Mesothelial cell of epicardium (in vitro differentiated cells): ENCODE data around the gene ADAMTS16. TPM values are rescaled to one million over a fixed set of nuclear protein-coding genes. Genes with fewer than 3 reads are reported as not detected.
A peak's percentile ranks its signal among the peaks of the same experiment; 100 is the strongest.

Source experiments
- DNase-seq, 2 experiments: peaks; one replicate each; pipeline ENCODE4 v3.0.0; 2021; ENCODE audit warnings: low spot score in 2 of 2; ENCODE audit not compliant: unreplicated experiment in 2 of 2
- H3K27ac Mint-ChIP-seq: 2 replicates; pipeline ENCODE4 v1.8.0; 2021; ENCODE audit warnings: mixed read lengths
- H3K27me3 Mint-ChIP-seq: 2 replicates; pipeline ENCODE4 v1.8.0; 2021; ENCODE audit warnings: low read depth, mixed read lengths
- H3K36me3 Mint-ChIP-seq: 2 replicates; pipeline ENCODE4 v1.8.0; 2021; ENCODE audit warnings: mixed read lengths
- H3K4me1 Mint-ChIP-seq: 2 replicates; pipeline ENCODE4 v1.8.0; 2021; ENCODE audit warnings: mixed read lengths
- H3K4me3 Mint-ChIP-seq: 2 replicates; pipeline ENCODE4 v1.8.0; 2021; ENCODE audit warnings: mild to moderate bottlenecking, moderate library complexity, mixed read lengths
- H3K9me3 Mint-ChIP-seq: 2 replicates; pipeline ENCODE4 v1.8.0; 2021; ENCODE audit warnings: mixed read lengths
- total RNA-seq: library from RNA; stranded (reverse); gene quantifications from 3 replicates; pipeline ENCODE4 v1.2.1, GENCODE V29; 2021
- TF ChIP-seq, protein P1 (sequence below): fragments of 200-600 bp; sonication (generic); IDR thresholded peaks from one replicate; pipeline ENCODE4 v1.5.0; 2021; ENCODE audit warnings: antibody characterized with exemption; ENCODE audit not compliant: unreplicated experiment

The ADAMTS16 gene
- total RNA-seq, 1 donor from 2014 or later: 24.3 TPM

DNA sequence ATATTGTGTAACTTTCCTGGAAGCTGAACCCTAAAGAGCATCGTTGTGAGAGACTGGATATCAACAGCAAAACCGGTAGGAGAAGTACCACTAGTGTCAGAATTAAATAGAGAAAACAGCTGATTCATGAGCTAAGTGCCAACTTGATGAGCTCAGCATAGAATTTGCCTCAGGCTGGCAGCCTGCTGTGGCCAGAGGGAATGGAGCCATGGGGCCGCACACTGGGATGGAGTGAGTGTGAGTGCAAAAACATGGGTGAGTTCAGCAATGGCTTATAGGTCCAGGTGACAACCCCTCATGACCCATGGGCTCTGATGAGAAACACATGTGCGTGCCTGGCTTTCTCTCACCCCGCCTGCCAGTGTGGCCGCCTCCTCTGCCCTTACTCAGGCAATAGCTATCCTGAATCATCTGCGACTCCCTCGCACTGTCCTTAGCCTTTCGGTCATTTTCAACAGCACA lies 25.4 kb downstream of the ADAMTS16 start:
- DNase-seq: no peak
- Mint-ChIP-seq H3K36me3 (peaks cover 2% of the 10 kb centered on the region), H3K27me3 (no peaks in the 10 kb centered on the region)

DNA sequence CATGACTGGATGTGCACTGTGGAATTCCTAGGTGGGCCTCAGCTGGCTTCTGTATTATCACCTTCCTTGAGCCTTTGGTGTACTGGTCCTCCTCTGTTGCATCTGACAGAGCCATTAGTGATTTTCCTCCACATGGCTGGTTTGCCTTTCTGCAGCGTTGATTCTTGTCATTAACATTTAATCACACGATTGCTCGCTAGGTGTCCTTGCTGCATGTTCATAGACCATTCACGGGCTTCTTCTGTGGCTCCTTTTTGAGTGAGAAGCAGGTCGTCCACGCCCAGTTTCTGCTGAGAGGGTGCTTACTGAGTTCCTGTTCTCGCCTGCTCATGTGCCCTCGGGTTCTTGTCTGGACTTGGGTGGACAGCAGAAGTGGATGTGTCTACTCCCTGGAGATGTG lies 29.3 kb downstream of the ADAMTS16 start:
- TF ChIP-seq, protein P1, sequence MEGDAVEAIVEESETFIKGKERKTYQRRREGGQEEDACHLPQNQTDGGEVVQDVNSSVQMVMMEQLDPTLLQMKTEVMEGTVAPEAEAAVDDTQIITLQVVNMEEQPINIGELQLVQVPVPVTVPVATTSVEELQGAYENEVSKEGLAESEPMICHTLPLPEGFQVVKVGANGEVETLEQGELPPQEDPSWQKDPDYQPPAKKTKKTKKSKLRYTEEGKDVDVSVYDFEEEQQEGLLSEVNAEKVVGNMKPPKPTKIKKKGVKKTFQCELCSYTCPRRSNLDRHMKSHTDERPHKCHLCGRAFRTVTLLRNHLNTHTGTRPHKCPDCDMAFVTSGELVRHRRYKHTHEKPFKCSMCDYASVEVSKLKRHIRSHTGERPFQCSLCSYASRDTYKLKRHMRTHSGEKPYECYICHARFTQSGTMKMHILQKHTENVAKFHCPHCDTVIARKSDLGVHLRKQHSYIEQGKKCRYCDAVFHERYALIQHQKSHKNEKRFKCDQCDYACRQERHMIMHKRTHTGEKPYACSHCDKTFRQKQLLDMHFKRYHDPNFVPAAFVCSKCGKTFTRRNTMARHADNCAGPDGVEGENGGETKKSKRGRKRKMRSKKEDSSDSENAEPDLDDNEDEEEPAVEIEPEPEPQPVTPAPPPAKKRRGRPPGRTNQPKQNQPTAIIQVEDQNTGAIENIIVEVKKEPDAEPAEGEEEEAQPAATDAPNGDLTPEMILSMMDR: no peak
- no peak for DNase-seq
- Mint-ChIP-seq H3K27ac (no peak overlapping the region), H3K4me3 (no peak overlapping the region), H3K27me3 (no peaks in the 10 kb centered on the region), H3K4me1 (peaks cover 17% of the 10 kb centered on the region), H3K9me3 (peaks cover 18% of the 10 kb centered on the region), H3K36me3 (peaks cover 14% of the 10 kb centered on the region)

More for the DNA sequence above, 25.4 kb downstream of the ADAMTS16 start:
- Mint-ChIP-seq H3K9me3 (no peaks in the 10 kb centered on the region), H3K4me3 (no peak overlapping the region), H3K4me1 (peaks cover 17% of the 10 kb centered on the region), H3K27ac (no peak overlapping the region)
- TF ChIP-seq, protein P1: no peak

DNA sequence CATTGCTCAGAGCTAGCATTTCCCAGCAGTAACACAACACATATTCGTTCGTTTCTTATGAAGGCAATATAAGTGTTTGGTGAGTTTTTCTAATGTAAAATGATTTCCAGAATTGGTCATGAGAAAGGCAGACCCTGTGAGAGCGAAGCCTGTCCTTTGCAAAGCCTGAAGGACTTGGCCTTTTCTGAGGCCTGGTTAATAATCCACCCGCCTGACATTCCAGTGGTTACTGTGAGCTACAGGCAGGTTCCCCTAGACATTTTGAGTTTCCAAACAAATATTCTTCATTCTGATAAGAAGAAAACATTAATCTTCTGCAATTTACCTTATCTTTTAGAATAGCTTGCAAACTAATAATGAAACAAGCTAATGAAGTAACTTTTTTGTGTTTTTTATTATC lies 38.0 kb downstream of the ADAMTS16 start:
- H3K27ac Mint-ChIP-seq: peak overlapping the region; percentile 54
- TF ChIP-seq, protein P1: no peak
- peaks cover 15% of the 10 kb centered on the region for H3K36me3 Mint-ChIP-seq
- H3K4me1 Mint-ChIP-seq: peaks cover 38% of the 10 kb centered on the region
- no peak for DNase-seq
- H3K27me3 Mint-ChIP-seq: no peaks in the 10 kb centered on the region
- H3K9me3 Mint-ChIP-seq: peaks cover 15% of the 10 kb centered on the region
- H3K4me3 Mint-ChIP-seq: no peak overlapping the region

DNA sequence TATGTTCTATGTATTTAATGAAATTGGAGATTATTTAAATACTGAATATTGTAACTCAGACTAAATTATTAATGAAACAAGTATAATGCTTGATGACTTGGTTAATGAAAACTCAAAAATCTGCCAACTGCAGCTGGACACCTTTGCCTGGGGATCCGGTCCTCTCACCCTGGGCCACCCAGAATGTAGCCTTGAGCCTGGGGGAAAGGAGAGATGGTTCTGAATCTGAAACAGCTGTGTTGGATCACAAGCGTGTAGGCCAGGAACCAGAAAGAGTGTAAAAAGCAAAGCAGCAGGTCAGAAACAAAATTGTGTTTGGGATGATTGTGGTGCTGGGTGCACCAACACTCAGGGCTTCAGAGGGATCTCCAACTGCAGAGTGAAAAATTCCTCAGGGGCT lies 38.5 kb downstream of the ADAMTS16 start:
- H3K9me3 Mint-ChIP-seq: peaks cover 13% of the 10 kb centered on the region
- H3K36me3 Mint-ChIP-seq: peaks cover 14% of the 10 kb centered on the region
- TF ChIP-seq, protein P1: no peak
- H3K27me3 Mint-ChIP-seq: no peaks in the 10 kb centered on the region
- no peak for DNase-seq
- no peak overlapping the region for H3K4me3 Mint-ChIP-seq
- H3K27ac Mint-ChIP-seq: no peak overlapping the region
- H3K4me1 Mint-ChIP-seq: peaks cover 43% of the 10 kb centered on the region

DNA sequence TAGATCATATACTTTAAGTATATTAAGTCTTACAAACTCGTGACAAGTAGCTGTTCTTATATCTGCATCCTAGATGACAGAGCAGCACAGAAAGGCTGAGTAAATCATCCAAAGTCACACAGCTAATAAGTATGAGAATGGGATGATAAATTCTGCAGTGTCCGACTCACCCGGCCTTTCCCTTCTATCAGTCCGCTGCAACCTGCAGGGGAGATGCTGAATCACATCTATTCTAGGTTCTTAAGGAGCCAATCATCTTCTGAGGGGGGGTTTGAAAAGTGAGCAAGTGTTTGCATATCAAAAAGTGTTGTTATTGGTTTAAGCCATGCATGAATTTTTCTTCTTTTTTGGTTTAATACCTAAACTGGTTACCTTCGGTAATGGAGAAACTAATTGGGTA lies 38.9 kb downstream of the ADAMTS16 start:
- Mint-ChIP-seq H3K27ac (no peak overlapping the region), H3K4me1 (peaks cover 44% of the 10 kb centered on the region), H3K27me3 (no peaks in the 10 kb centered on the region), H3K36me3 (peaks cover 12% of the 10 kb centered on the region), H3K9me3 (peaks cover 10% of the 10 kb centered on the region), H3K4me3 (no peak overlapping the region)
- DNase-seq: no peak
- TF ChIP-seq, protein P1: no peak

DNA sequence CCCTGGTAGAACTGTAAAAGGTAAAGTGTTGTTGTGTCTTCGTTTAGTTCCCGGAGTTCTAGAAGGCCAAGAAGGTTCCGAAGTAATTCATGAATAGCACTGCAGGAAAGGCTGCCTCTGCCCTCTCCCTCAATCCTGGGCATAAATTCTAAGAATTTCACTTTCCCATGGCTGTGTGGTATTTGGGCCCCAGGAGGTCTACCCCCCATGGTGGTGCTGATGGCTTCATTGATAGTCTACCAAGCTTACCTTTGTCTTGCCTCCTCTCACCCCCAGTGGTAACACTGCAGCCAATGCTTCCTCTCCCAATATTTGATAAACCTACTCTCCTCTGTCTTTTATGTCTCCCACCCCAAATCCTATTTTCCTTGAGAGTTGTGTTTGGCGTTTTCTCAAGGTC lies 39.5 kb downstream of the ADAMTS16 start:
- Mint-ChIP-seq H3K27ac (no peak overlapping the region), H3K9me3 (peaks cover 4% of the 10 kb centered on the region), H3K4me1 (peaks cover 44% of the 10 kb centered on the region), H3K36me3 (peaks cover 6% of the 10 kb centered on the region), H3K4me3 (no peak overlapping the region), H3K27me3 (no peaks in the 10 kb centered on the region)
- no peak for DNase-seq
- TF ChIP-seq, protein P1: no peak
